Liver (tissue), 3 donors: ENCODE data around the gene AMACR.

Experiments used
- MAX ChIP-seq: IDR thresholded peaks from 2 replicates; pipeline ENCODE4 v1.6.1; 2016; ENCODE audit warnings: antibody characterized with exemption
- RAD21 ChIP-seq, 2 donors: IDR thresholded peaks; 2 replicates each; pipeline ENCODE4 v1.6.1; 2016; ENCODE audit warnings: antibody characterized with exemption in 2 of 2, mild to moderate bottlenecking in 2 of 2
- TF ChIP-seq, protein P1 (sequence below): fragments of 150-350 bp; IDR thresholded peaks from 2 replicates; pipeline ENCODE4 v1.5.1; 2017; ENCODE audit warnings: improper control_type of control experiment, low read depth, low read length; ENCODE audit not compliant: missing input control
- donor health status: healthy.
- donor health status: healthy.

DNA sequence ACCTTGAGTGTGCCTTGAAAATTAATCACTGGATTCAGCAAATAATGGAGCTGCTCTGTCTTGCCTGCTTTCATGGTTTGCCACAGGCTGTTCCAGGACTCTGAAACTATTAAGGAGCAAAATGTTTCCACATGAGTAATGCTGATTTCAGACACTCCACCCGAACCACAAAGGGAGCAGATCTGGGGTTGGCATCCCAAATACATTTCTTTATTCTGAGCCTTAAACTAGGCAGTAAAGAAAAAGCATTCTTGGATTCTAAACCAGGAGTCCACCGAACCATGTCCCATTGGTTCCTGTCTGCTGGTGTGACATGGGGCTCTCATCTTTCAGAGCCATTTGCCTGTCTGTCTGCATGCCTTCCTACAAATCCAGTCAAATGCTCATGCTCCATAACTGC lies 45.3 kb upstream of the AMACR start:
- TF ChIP-seq, protein P1, sequence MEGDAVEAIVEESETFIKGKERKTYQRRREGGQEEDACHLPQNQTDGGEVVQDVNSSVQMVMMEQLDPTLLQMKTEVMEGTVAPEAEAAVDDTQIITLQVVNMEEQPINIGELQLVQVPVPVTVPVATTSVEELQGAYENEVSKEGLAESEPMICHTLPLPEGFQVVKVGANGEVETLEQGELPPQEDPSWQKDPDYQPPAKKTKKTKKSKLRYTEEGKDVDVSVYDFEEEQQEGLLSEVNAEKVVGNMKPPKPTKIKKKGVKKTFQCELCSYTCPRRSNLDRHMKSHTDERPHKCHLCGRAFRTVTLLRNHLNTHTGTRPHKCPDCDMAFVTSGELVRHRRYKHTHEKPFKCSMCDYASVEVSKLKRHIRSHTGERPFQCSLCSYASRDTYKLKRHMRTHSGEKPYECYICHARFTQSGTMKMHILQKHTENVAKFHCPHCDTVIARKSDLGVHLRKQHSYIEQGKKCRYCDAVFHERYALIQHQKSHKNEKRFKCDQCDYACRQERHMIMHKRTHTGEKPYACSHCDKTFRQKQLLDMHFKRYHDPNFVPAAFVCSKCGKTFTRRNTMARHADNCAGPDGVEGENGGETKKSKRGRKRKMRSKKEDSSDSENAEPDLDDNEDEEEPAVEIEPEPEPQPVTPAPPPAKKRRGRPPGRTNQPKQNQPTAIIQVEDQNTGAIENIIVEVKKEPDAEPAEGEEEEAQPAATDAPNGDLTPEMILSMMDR = no peak
- TF ChIP-seq RAD21 (IDR thresholded peaks at IDR 0.05) (no peak), MAX (no peak)
